ENCODE results near the gene ANP32A.
"Not testable (repeated sequence)": the region's sequence is repeated elsewhere in the genome, so short reads cannot be mapped to it uniquely, and the experiment has no call there.

Gene ANP32A

DNA sequence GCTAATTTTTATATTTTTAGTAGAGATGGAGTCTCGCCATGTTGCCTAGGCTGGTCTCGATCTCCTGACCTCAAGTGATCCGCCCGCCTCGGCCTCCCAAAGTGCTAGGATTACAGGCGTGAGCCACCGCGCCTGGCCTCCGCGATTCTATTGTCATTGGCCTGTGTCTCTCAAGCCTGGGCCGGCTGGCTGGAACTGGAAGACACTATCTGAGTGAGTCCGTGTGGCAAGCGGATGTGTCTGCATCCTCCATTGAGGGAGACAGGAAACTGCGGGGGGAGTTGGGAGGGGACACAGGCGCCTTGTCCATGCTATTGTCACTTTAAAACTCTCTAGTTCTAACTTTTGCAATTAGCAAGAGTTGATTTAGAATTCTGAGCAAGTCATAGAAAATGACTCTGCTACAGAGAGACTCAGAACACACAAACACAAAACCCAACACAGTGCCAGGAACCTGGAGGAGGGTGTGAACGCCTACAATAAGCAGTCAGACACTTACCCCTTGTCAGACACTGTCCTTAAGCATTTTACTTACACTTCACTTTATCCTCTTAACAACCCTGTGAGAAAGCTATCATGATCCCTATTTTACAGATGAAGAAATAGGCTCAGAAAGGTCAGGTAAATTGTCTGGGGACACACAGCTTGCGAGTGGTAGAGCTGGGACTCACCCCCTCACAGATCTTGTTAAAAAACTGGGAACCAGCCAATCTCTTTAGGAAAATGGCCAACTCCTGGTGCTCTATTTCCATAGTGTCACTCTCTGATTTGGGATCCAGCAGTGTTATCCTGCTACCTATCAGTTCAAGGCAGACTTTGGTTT, 38.7 kb downstream of the ANP32A start:
- no peak for DNase-seq

DNA sequence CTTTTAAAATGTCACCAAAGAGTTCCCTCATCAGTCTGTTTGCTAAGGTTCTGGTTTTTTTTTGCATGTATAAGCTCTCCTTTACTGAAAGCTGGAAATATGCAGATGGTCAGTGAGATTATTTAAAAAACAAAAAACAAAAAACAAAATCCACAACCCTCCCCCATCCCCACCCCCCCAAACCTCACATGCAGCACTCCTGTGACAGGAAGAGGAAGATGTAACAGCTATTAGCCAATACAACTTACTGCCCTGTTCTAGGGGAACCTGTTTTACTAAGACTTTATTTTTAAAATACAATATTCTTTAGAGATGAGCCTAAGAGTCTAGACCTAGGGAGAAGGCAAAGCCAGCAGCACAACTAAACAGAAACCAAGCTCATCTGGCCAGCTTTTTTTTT, 39.5 kb downstream of the ANP32A start:
- no peak for DNase-seq

DNA sequence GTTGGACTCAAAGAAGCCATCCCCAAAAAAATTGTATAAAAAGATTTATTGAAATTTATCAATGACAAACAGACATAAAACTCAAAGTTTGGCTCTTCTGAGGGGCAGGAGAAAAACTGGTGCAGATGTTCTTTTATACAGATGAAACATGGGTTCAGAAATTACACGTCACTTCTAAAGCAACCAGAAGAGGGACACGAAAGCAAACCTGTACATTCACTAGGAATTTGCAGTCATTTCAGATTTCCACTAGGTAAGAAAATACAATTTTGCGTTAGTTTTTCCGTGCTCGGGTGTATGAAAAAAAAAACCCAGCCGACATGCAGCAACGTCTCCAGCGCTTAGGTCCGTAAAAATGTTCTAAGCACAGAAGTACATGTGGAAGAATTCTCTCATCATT, 41.8 kb downstream of the ANP32A start:
- no peak for DNase-seq

DNA sequence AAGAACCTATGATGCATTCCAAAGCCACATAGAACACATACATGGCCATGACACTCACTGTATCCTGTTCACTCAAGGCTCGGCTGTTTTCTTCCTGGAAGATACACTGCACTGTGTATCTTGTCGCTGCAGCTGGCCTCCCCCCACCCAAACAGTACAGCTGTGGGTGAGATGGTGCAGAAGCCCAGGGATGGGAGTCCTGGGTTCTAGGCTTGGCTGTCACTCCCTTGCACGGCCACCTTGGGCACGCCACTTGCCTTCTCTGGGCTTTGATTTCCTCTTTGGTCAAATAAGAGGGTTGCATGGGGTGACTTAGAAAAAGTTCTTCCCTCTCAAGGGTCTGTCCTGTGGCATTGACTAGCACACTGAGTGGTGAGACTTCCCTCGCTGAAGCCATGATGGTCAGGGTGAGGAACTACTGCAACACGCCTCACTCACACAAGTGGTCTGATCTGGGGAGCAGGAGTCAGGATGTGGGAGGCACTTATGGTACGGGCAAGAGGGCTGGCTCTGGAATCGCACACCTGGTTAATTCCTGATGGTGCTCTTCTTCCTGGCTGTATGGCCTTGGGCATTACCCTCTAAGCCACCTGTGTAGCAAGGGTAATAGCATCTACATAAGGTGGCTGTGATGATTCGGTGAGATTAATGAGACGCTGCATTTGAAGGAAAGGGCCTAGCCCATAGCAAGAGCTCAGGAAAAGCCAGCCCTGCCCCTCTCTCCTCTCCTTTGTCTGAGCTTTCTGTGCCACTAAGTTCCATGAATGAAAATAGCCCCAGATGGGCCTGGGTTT, 44.0 kb downstream of the ANP32A start:
- no peak for DNase-seq

DNA sequence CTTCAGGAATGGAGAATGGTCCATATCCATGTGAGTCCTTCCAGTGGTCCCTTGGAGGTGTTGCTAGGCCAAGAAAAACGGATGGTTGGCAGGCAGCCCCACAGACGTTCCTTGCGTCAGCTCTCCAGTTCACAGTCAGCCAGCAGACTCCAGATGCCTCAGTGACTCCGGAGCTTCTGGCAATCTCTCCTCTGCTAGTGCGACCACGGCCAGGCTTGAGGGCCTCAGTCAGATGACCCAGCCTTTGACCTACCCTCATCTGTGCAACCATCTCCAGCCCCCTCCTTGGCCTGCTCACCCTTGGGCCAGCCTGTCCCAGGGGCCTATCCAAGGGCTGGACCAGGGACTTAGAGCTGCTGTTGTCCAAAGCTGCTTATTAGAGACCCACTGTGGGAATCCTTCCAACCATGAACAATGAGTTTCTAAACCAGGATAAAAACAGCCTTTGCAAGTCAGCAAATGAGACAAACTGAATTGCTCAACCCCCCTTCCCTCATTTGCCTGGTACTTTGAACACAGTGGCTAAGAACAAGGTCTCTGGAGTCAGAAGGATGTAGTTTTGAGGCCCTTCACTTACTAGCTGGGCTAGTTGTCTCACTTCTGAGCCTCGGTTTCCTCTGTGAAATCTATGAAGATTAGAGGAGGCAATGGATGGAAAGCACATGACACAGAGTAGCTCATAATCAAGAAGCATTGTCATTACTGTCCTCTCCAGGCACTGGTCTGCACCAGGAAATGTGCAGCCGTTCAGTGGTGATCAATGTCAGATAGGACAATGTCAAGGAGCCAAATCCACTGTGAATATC, 44.8 kb downstream of the ANP32A start:
- DNase-seq = no peak

DNA sequence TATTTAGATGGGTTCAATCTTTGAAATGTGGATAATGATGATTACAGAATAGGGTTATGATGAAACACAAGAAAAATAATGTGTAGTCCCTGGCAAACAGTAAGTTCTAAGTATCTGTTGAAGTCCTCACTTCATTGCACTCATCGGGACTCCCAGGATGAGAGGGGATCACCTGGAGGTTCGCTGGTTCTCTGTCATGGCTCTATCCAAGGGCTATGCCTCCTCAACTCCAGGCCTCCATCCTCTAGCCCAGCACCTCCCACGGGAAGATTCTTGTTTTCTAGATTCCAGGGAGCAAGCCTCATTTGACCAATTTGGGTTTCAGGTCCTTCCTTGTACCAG, 45.5 kb downstream of the ANP32A start:
- DNase-seq = no peak

DNA sequence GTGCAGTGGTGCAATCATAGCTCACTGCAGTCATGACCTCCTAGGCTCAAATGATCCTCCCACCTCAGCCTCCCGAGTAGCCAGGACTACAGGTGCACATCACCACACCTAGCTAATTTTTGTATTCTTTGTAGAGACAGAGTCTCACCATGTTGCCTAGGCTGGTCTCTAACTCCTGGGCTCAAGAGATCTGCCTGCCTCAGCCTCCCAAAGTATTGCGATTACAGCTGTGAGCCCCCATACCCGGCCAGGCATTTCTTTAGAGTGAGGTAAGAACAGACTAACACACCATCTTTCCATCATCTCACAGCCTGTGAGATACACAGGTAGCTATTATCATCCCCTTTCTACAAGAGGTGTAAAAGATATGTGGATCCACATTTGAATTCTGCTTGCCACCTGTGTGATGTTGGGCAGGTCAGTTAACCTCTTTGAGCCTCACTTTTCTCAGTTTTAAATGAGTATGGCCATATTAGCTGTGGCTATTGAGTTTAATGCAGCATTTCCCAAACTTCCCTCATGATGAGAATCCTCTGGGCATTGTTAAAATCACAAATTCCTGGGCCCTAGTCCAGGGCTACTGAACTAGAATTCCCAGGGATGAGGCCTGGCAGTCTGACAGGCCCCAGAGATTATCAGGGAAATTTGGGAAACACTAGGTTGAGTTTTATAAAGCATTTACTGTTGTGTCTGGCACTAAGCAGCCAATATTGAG, 46.0 kb downstream of the ANP32A start:
- DNase-seq = no peak

DNA sequence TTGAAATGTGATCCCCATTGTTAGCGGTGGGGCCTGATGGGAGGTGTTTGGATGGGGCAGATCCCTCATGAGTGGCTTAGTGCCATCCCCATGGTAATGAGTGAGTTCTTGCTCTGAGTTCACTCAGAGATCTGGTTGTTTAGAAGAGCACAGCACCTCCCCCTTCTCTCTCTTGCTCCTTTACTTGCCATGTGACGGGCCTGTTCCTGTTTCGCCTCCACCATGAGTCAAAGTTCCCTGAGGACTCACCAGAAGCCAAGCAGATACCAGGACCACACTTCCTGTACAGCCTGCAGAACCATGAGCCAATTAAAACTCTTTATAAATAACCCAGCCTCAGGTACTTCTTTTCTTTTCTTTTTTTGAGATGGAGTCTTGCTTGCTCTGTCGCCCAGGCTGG, 46.6 kb downstream of the ANP32A start:
- no peak for DNase-seq

DNA sequence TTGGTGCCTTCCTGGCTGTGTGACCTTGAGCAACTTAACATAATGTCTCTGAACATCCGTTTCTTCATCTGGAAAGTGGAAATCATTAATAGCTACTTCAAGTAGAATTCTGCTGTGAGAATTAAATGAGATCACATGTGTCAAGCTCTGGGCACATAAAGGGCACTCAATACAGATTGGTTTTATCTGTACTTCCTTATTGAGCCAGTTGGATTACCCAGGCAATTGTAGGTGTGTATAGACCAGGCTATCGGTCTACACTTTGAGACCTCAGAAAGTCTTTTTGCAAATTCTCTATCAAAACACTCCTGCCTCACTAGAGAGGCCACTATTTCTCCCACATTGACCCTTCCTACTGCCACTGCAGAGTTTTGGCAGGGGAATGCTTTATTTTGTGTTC, 47.7 kb downstream of the ANP32A start:
- DNase-seq = no peak

DNA sequence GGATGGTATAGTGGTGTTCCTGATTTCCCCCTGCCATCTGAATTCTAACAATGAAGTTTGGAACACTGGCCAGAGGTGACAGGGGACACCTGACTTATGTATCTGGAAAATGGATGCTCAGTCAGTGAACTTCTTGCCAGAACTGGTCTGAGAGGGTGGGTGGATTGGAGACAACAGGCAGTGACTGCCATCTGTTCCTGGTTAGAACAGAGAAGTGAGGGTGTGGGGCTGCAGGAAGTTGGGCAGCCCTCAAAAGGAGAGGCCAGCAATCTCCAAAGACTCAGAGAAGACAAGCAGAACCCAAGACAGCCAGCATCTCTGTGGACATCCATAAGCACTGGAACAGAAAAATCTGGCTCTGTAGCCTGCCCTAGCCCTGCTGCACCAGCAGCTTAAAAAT, 50.5 kb downstream of the ANP32A start:
- DNase-seq = no peak

DNA sequence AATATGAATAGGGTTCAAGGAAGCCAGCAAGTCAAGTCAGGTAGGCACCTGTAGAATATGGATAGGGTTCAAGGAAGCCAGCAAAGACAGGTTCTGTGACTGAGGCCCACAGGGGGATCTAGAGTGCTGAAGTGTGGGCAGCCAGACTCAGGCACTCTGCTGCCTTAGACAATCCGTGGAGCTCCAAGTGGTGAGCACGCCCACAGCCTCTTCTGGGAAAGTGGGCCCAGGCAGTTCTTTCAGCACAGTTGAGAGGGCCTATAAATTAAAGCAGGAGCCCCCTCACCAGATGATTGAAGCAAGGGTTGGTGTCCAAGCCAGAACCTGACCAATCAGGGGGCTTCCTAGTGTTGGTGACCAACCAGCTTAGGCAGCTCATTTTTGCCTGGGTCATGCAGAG, 51.0 kb downstream of the ANP32A start:
- no peak for DNase-seq

DNA sequence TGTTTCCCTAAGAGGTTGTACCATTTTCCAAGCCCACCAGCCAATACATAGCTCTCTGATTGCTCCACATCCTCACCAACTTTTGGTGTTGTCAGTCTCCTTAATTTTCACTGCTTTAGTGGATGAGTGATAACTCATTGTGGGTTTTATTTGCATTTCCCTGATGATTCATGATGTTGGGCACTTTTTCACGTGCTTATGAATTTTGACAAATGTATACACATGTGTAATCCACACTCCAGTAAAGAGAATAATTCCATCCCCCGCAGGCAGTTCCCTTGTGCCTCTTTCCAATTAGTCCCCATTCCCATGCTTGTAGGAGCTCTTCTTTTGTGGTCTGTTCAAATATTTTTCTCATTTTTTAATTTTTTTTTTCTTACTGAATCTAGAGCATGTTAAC, 52.4 kb downstream of the ANP32A start:
- DNase-seq = no peak

DNA sequence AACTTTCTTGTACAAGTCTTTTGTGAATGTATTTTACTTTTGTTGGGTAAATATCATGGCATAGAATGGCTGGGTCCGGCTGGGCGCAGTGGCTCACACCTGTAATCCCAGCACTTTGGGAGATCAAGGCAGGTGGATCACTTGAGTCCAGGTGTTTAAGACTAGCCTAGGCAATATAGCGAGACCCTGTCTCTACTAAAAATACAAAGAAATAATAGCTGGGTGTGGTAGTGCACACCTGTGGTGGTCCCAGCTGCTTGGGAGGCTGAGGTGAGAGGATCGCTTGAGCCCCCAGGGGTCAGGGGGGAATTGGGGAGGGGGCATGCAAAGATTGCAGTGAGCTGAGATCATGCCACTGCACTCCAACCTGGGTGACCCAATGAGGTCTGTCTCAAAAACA, 52.9 kb downstream of the ANP32A start:
- no peak for DNase-seq

DNA sequence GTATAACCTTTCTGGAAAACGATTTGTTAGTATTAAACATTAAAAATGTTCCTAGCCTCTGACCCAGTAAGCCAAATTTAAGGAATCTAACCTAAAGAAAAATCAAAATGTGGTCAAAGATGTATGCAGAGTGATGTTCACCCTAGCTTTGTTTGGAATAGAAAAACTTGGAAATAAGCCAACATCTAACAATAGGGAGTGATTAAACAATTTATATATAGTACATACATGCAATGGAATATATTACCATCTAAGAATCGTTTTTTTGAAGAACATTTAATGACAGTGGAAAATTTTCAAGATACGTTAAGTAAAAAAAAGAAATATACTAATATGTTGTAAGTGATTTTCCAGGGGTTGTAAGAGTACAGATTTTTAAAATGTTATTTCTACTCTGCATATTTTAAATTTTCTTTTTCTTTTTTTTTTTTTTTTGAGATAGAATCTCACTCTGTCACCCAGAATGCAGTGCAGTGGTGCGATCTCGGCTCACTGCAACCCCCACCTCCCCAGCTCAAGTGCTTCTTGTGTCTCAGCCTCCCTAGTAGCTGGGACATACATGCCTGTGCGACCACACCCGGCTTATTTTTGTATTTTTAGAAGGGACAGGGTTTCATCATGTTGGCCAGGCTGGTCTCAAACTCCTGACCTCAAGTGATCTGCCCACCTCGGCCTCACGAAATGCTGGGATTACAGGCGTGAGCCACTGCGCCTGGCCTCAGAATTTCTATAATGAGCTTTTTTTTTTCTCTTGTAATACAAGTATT, 54.9 kb downstream of the ANP32A start:
- no peak for DNase-seq

DNA sequence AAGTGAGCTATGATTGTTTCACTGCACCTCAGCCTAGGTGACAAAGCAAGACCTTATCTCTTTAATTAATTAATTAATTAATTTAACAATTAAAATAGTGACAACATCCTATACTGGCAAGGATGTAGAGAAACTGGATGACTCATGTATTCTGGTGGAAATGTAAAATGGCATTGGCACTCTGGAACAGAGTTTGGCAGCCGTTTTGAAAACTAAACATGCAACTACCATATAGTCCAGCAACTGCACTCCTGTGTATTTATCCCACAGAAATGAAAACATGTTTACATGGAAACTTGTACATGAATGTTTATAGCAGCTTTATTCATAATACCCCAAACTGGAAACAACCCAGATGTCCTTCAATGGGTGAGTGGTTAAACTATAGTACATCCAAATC, 56.6 kb downstream of the ANP32A start:
- DNase-seq = no peak

DNA sequence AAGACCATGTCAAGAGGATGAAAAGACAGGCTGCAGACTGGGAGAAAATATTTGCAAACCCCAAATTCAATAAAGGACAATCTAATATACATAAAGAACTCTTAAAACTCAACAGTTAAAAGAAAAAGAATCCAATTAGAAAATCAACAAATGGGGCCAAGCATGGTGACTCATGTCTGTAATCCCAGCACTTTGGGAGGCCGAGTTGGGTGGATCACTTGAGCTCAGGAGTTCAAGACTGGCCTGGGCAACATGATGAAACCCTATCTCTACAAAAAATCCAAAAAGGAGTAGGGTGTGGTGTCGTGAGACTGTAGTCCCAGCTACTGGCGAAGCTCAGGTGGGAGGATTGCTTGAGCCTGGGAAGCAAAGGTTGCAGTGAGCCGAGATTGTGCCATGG, 57.6 kb downstream of the ANP32A start:
- no peak for DNase-seq

DNA sequence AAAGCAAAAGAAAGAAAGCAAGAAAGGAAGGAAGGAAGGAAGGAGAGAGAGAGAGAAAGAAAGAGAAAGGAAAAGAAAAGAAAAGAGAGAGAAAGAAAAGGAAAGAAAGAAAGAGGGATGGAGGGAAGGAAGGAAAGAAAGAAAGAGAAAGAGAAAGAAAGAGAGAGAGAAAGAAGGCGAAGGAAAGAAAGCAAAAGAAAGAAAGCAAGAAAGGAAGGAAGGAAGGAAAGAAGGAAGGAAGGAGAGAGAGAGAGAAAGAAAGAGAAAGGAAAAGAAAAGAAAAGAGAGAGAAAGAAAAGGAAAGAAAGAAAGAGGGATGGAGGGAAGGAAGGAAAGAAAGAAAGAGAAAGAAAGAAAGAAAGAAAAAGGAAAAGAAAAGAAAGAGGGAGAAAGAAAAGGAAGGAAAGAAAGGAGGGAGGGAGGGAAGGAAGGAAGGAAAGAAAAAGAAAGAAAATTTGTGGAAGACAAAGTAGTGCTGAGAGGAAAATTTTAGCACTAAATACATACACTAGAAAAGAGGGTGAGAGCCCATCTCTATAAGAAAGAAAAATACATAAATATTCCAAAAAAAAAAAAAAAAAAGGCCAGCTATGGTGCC, 60.6 kb downstream of the ANP32A start:
- DNase-seq = not testable (repeated sequence)

DNA sequence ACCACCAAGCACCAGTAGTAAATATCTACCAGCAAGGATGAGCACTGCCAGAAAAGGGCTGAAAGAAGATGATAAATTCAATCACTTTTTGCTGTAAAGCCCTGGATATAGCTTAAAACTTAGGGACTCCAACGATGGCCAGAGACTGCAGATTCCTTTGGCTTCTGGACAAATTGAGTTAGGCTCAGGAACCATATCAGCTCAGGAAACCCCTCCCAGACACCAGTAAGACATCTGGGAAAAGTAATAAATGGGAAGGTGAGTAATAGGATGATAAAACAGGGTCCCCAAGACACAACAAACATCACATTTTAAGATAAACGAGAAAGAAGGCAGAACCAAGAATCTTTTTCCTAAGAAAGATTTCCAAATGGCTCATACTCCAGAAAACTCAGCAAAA, 65.0 kb downstream of the ANP32A start:
- no peak for DNase-seq

DNA sequence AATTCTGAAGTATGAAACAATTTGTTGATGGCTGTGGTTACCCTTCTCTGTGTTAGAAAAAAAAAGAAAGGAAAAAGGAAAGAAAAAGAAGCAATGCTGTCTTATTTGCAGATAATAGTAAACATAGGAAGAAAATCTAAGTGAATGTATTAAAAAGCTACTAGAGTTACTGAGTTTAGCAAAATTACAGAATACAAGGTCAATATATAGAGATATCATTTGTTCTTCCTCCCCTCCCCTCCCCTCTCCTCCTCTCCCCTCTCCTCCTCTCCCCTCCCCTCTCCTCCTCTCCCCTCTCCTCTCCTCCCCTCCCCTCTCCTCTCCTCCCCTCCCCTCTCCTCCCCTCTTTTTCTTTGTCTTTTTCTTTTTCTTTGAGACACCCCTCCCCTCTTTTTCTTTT, 69.1 kb downstream of the ANP32A start:
- DNase-seq = no peak

DNA sequence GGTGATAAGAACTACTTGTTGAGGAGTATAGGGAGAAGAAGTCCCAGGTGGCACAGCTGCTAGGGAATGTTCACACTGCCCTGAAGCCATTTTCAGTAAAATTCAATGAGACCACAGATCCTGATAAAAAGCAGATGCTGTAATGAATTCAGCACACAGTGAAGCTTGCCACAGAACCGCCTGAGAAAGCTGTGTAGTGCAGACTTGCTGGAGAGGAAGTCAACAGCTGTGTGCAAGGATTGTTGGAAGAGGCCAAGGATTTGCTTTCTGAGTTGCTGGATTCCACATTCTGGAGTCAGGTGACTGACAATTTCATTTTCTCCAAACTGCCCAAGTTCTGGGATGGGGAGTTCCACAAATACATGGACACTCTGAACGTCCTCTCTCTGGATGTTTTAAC, 70.9 kb downstream of the ANP32A start:
- no peak for DNase-seq

DNA sequence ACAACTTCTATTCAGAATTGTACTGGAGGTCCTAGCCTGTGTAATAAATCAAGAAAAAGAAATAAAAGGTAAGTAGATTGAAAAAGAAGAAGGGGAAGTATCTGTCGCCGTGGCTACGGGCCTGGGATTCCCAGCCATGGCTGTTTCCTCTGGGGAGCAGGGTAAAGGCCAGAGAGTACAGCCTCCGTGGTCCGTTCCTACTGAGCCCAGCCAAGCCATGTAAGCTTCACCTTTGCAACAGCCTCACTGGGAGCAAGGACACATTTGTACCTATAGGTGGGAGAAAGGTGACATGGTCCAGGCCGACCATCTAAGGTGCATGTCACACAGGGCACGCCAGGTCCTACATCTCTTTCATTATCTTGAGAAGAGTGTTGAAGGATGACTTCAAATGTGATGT, 71.3 kb downstream of the ANP32A start:
- no peak for DNase-seq

DNA sequence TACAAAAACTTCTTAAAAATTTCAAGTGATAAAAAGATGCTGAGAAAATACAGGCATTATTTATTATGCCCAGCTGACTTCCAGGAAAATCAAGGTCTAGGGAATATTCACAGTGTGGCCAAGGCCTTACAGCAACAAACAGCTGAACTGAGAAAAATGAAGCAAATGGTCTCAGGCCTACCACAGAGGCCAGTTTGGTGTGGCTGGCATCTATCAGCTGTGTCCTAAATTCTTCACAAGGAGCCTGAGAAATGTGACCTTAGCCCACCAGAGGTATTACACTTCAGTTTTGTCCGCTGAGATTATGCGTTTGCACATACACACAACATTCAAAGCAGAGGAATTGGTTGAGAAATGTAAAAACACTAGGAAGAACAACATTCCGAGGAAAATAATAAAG, 77.4 kb downstream of the ANP32A start:
- no peak for DNase-seq

Measured in NCI-H2081 treated with DMSO at 0.1 percent for 48 hours (cell line).